Urothelium cell line (cell line): ENCODE data around the gene NF2.
"Not testable (repeated sequence)": the region's sequence is repeated elsewhere in the genome, so short reads cannot be mapped to it uniquely, and the experiment has no call there.

ENCODE experiments used
- DNase-seq: peaks from one replicate; pipeline ENCODE4 v3.0.0; 2011; ENCODE audit warnings: low spot score, mixed read lengths
- FAIRE-seq: peaks from 2 replicates; lab custom pipeline; 2011; peaks lifted over from hg19 to GRCh38; lab: Jason Lieb, UNC

The NF2 gene

DNA sequence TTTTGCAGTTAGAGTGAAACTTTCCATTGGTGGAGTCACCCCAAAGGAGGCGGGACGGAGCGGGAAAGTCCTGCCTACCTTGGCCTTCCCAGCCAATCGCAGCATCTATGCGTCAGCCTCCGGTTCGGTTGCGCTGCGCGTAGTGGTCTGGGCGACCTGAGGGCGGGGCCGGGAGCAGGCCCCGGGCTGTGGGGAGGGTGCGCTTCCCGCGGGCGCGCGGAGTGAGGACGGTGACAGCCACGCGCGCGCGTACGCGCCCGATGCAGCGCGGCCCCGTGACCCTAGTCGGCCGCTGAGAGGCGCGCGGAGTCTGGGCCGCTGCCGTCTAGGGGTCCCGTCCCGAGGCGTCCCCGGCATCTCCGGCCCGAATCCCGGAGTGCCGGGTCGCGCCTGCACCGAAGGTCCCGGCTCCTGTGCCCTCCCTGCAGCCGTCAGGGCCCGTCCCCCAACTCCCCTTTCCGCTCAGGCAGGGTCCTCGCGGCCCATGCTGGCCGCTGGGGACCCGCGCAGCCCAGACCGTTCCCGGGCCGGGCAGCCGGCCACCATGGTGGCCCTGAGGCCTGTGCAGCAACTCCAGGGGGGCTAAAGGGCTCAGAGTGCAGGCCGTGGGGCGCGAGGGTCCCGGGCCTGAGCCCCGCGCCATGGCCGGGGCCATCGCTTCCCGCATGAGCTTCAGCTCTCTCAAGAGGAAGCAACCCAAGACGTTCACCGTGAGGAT is at the start of gene NF2:
Gene NF2 (plus strand): TSS at position 276 of the 718 bp plus-strand sequence. CDS start 366 bp downstream, at position 642.
- FAIRE-seq, result peak; percentile 99

GRCh38 chr22:29555065-29555644 is 48.3 kb upstream of the NF2 start:
- FAIRE-seq, result no peak
- no peak for DNase-seq

More for the DNA sequence above, at the start of gene NF2:
- DNase-seq, result peak; percentile 99

DNA sequence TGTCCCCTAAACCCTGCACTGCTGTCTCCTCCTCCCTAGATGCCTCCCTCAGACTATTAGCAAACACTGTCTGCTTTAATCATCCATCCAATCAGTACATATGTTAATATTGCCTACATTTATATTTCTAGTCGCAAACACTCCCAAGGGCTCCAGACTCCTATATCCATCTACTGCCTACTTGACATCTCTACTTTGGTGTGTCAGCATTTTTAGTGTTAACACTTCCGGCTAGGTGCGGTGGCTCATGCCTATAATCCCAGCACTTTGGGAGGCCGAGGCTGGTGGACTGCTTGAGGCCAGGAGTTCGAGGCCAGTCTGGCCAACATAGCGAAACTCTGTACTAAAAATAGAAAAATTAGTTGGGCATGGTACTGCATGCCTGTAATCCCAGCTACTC is 44.4 kb upstream of the NF2 start:
- no peak for FAIRE-seq

DNA sequence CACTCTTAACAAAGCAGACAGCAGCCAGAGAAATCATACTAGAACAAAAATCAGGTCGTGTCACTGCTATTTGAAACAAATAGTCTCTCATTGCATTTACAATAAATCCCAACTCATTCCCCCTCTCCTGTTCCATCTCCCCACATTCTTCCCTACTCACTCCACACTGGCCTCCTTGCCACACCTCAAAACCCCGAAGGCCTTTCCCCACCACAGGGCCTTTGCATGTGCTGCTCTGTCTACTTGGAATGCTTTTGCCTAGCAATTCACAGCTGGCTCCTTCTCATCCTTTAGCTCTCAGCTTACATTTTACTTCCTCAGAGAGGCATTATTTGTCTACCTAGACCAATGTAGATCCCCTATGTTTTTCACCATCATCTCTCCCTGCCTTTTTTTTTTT is 43.6 kb upstream of the NF2 start:
- FAIRE-seq, result no peak
- DNase-seq, result no peak

More for the DNA sequence above, 44.4 kb upstream of the NF2 start:
- no peak for DNase-seq

DNA sequence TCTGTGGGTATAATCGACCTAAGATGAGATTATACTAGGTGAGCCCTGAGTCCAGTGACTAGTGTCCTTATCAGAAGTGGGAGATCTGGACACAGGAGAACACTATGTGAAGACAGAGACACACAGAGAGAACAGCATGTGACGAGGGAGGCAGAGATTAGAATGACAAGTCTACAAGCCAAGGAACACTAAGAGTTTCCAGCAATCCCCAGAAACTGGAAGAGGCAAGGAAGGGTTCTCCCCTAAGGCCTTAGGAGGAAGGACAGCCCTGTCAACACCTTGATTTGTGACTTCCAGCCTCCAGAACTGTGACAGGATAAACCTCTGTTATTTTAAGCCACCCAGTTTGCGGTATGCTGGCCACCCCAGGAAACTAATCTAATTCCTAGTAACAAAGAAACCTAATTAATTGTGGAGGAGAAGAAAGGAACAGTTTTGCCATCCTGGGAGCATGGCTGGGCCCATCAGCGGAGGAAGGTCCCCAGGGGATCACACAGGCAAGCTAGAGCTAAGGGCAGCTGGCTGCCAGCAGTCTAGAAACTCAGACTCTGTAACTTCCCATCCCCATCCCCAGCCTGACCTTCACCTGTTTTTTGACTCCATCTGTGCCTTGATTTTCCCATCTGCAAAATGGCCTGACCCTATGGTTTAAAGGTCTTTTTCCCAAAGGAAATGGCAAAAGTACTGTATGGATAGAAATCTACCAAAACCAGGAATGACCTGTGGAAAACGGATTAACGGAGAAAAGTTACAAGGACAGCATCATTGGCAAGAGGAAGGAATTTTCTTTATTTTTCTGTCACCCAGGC is 39.6 kb upstream of the NF2 start:
- no peak for DNase-seq
- FAIRE-seq, result no peak

DNA sequence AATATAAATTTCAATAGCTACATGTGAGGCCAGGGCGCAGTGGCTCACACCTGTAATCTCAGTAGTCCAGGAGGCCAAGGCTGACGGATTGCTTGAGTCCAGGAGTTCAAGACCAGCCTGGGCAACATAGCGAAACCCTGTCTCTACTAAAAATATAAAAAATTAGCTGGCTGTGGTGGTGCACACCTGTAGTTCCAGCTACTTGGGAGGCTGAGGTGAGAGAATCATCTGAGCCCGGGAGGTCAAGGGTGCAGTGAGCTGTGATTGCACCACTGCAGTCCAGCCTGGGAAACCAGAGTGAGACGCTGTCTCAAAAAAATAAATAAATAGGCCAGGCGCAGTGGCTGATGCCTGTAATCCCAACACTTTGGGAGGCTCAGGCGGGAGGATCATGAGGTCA is 36.9 kb upstream of the NF2 start:
- not testable (repeated sequence) for DNase-seq, FAIRE-seq

DNA sequence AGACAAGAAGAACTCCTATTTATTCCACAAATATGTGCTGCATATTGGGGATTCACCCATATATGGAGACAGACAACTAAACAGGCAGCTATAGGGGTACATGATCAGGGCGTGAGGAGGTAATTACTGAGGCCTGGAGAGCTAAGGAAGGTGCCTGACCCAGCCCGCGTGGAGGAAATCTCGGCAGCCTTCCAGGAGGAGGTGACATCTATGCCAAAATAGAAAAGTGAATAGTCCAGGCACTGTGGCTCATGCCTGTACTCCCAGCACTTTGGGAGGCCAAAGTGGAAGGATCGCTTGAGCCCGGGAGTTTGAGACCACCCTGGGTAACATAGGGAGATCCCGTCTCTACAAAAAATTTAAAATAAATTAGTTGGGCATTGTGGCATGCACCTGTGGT is 36.1 kb upstream of the NF2 start:
- no peak for DNase-seq
- no peak for FAIRE-seq

DNA sequence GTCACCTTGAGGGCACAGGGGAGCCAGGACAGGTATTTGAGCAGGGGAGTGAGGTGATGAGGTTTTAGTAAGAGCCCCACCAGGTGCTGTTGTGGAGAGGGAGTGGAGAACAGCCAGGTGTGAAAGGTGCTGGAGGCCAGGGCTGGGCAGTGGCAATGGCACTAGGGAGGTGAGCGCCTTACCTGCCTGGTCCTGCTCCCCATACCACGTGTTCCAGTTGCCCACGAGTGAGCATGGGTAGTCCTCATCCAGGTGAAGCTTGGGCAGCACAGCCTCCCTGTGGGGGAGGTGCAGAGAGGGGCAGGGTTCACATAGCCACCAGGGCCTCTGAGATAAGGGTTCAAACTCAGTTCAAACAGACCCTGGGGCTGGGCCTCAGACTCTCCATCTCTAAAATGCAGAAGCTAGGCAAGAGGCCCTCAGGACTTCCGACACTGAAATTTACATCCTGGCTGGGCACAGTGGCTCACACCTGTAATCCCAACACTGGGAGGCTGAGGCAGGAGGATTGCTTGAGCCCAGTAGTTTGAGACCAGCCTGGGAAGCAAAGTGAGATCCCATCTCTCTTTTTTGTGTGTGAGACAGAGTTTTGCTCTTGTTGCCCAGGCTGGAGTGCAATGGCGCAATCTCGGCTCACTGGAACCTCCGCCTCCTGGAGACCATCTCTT is 34.3 kb upstream of the NF2 start:
- no peak for DNase-seq

DNA sequence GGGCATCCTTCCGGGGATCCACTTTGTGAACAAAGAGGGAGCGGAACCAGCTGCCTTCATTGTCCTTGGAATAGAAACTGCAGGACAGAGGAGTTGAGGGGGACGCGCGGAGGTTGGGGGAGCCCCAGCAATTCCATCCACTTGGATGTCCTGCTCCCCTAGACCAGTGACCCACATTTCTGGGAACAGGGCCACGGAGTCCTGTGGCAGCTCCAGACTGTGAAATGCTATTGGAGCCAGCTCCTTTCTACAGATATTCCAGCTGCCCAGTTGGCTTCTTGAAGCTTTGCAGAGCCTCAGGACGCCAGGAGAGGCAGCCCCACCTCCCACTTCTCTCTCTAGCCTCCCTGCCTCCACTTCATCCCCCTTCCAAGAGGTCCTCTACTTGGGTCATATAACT is 33.0 kb upstream of the NF2 start:
- FAIRE-seq (no peak), DNase-seq (no peak)

More for the DNA sequence above, 34.3 kb upstream of the NF2 start:
- FAIRE-seq, result no peak

DNA sequence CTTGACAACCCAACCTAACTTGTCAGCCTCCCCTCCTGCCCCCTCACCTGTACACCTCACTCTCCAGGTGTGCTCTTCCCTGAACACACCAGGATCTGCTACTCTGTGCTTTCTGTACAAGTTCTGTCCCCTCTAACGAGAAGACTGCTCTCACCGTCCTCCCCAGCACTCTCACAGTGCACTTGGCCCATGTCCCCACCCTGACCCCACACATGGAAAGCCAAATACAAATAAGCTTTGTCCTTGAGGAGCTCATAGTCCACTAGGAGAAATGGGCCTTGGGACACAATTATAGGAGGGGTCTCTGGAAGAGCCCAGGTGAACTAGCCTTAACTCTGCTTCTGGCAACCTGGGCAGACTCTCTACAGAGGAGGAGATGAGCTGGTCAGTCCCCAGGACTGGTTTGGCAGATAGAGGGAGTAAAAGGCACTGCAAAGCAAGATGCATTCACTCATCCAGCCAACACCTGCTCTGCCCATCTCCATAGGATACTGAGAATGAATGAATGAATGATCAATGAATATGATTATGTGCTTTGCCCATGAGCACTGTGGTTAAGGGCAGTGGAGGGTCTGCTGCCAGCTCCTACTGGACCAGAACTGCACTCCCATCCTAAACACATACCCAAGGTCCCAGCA is 32.4 kb upstream of the NF2 start:
- FAIRE-seq (peak; percentile 46), DNase-seq (no peak)

GRCh38 chr22:29574762-29575450 is 28.5 kb upstream of the NF2 start:
- no peak for FAIRE-seq
- no peak for DNase-seq

DNA sequence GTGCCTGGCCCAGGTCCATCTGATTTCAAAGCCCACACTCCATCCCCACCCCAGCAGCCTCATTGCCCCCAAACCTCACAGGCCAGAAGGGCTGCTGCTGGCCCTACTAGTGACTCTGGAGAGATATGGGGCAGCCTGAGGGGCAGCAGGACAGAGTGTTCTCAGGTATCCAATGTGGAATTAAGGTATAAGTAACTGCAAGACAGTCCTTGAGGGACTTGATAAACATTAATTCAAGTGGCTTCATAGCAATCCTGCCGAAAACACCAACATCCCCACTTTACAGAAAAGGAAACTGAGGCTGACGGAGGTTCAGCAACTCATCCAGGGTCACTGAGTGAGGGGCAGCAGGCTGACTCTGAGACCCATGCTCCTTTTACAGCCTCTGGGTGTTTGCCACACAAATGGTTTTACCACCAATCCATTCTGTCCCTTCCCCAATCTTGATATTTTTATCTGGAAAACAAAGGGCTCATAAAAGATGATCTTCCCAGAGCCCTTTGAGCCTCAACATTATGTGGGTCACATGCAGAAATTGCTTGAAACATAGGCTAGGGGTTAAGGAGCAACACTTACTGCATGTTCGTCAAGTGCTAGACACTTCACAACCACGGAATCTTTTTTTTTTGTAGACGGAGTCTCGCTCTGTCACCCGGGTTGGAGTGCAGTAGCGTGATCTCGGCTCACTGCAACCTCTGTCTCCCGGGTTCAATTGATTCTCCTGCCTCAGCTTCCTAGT is 24.8 kb upstream of the NF2 start:
- DNase-seq (no peak), FAIRE-seq (no peak)

- DNase-seq (peak; percentile 21), FAIRE-seq (peak; percentile 68)
These were observed 23.1 kb upstream of the NF2 start for GRCh38 chr22:29580200-29580810.

GRCh38 chr22:29581799-29582198 is 21.6 kb upstream of the NF2 start:
- FAIRE-seq (no peak), DNase-seq (no peak)

DNA sequence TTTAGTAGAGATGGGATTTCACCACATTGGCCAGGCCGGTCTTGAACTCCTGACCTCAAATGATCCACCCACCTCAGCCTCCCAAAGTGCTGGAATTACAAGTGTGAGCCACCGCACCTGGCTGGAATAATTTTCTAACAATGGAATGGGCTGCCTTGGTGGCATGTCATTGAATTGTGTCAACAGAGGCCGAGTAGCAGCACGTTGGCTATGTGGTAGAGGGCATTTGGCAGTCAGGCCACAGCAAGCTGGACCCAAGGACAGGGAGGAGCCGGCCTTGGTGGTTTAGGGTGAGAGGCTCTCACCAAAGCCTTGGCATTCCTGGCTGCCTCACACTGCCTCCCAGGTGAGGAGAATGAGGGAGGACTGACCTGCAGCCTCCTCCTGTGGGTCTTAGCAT is 18.5 kb upstream of the NF2 start:
- no peak for FAIRE-seq
- DNase-seq, result no peak

- not testable (repeated sequence) for DNase-seq, FAIRE-seq
These were observed 17.2 kb upstream of the NF2 start for GRCh38 chr22:29586193-29586705.

- peak; percentile 96 for FAIRE-seq
- DNase-seq, result peak; percentile 65
These were observed 15.3 kb upstream of the NF2 start for GRCh38 chr22:29587938-29588699.

GRCh38 chr22:29593923-29594322 is 9.5 kb upstream of the NF2 start:
- FAIRE-seq, result no peak
- no peak for DNase-seq
